ENCODE results near the gene UNC93A. TPM values are rescaled to one million over a fixed set of nuclear protein-coding genes. Genes with fewer than 3 reads are reported as not detected.
"Not testable (repeated sequence)": the region's sequence is repeated elsewhere in the genome, so short reads cannot be mapped to it uniquely, and the experiment has no call there.

The UNC93A gene
- total and polyA plus RNA-seq, 7 experiments from 2014 or later, result not detected

DNA sequence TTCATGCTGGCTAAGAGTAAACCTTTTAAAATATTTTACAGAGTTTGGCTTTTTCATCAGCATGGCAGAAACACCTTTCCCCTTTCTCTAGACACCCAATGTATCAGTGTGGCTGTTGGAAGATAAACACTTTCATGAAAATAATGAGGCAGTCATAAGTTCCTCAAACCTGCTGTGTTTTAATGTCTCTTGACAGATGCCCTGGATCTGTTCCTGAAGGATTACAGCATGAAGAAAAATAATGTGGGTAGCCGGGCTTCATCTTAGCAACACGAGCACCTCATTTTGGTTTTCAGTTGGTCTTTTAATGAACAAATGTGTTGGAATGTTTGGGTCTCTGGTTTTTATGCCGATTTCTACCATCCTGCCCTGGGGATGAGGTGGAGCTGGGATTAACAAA, 45.5 kb upstream of the UNC93A start:
- ATAC-seq, result no peak
- POLR2A ChIA-PET, result no interaction called here
- no peaks in the 10 kb centered on the region for H3K27me3 ChIP-seq (ENCODE audit: control insufficient read depth in 2 of 2, insufficient read depth in 2 of 2, low read length in 2 of 2)

DNA sequence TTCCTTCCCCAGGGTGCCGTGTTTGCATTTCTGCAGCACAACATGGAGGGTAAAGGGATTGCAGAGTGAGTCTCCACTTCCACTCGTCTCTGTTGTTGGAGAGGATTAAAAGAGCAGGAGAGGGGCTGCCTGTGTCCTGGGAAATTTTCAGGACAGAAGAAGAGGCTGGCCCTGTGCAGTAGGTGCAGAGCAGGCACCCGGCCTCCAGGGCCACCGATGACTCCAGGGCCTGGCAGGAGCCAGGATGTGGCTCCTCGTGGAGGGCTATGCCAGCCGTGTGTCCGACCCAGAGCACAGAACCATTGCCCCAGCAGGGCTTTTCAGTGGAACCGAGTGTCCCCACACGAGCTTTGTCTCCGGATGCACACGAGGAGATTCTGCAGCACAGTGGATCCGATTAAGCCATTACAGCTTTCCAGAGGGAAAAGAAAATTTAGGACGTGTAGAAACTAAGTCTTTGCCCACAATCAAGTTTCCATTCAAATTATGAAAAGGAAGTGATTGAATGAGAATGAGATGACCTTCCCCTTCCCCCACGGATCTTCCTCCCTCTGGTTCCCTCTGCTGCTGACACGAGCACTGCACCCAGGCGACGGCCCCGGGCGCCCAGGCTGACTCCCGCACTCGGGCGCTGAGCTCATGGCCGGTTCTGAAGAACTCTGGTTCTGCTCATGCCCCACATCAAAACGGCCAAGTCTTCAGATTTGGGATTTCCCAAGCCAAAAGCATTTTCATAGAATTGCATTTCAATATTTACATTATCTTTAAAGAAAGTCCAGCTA, 43.1 kb upstream of the UNC93A start:
- CTCF ChIA-PET, result interaction anchor here (0.9 kb wide), 1 partner anchor 42 kb away, joined by 3 read pairs; no protein-coding TSS in a partner anchor
- ATAC-seq, result no peak
- Mint-ChIP-seq H3K4me3 (no peak overlapping the region), H3K36me3 (no peaks in the 10 kb centered on the region), H3K27ac (no peak overlapping the region), H3K9me3 (no peaks in the 10 kb centered on the region), H3K4me1 (no peaks in the 10 kb centered on the region), H3K27me3 (peaks cover 0 to 6% (median 0%) of the 10 kb centered on the region in 5 donors)
- intact Hi-C loops (cut with micrococcal nuclease), result no loop called here
- Histone ChIP-seq H3K4me1 (ENCODE audit: control insufficient read depth in 2 of 2, insufficient read depth in 2 of 2, low read length in 2 of 2) (no peaks in the 10 kb centered on the region), H3K36me3 (ENCODE audit: control insufficient read depth in 2 of 3, insufficient read depth in 3 of 3, low read length in 3 of 3) (no peaks in the 10 kb centered on the region), H3K27ac (ENCODE audit: low read depth, low read length) (no peak overlapping the region), H3K4me3 (ENCODE audit: low read length) (no peak overlapping the region), H3K9me3 (ENCODE audit: control insufficient read depth in 2 of 3, low read length in 3 of 3) (no peaks in the 10 kb centered on the region), H3K27me3 (ENCODE audit: control insufficient read depth in 2 of 2, insufficient read depth in 2 of 2, low read length in 2 of 2) (no peaks in the 10 kb centered on the region)
- POLR2A ChIA-PET, result no interaction called here
- no peak for DNase-seq

More for the DNA sequence above, 45.5 kb upstream of the UNC93A start:
- no peaks in the 10 kb centered on the region for H3K4me1 ChIP-seq (ENCODE audit: control insufficient read depth in 2 of 2, insufficient read depth in 2 of 2, low read length in 2 of 2)
- no peaks in the 10 kb centered on the region for H3K36me3 ChIP-seq (ENCODE audit: control insufficient read depth in 2 of 3, insufficient read depth in 3 of 3, low read length in 3 of 3)
- H3K27ac ChIP-seq (ENCODE audit: low read depth, low read length), result no peak overlapping the region
- Mint-ChIP-seq H3K9me3 (no peaks in the 10 kb centered on the region), H3K36me3 (no peaks in the 10 kb centered on the region), H3K4me3 (no peak overlapping the region), H3K27me3 (peaks cover 0 to 6% (median 0%) of the 10 kb centered on the region in 5 donors), H3K27ac (no peak overlapping the region), H3K4me1 (no peaks in the 10 kb centered on the region)
- no peak for DNase-seq
- no peaks in the 10 kb centered on the region for H3K9me3 ChIP-seq (ENCODE audit: control insufficient read depth in 2 of 3, low read length in 3 of 3)
- intact Hi-C loops (cut with micrococcal nuclease), result no loop called here
- no peak overlapping the region for H3K4me3 ChIP-seq (ENCODE audit: low read length)
- CTCF ChIA-PET, result no interaction called here

DNA sequence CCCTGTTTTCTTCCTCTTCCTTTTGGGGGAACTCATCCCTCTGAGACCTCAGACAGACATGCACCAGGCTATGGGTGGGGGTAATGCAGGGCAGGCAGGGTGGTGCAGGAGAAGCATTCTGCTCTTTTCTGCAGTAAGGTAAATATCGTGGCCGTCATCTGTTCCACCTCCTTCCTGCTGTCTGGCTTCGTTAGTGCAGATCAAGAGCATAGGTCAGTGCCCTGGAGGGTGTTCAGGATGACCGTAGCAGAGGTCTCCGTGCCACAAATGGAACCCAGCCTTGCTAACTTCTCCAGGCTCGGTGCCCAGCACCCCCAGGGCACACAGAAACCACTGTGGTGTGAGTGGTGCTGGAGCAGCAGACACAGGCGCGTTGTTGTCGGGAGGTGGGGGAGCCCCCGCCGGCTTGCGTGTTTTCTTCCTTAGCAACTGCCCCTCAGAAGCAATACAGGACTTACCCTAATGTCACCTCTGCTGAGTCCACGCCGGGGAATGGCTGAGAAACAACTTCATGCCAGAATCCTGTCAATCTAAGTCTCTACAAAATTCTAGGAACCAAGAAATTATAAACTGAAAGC, 42.1 kb upstream of the UNC93A start:
- H3K4me1 ChIP-seq (ENCODE audit: control insufficient read depth in 2 of 2, insufficient read depth in 2 of 2, low read length in 2 of 2); H3K27ac ChIP-seq (ENCODE audit: low read depth, low read length); H3K27me3 ChIP-seq (ENCODE audit: control insufficient read depth in 2 of 2, insufficient read depth in 2 of 2, low read length in 2 of 2); H3K27ac Mint-ChIP-seq; H3K4me3 Mint-ChIP-seq; intact Hi-C loops (cut with micrococcal nuclease); H3K4me3 ChIP-seq (ENCODE audit: low read length); H3K27me3 Mint-ChIP-seq; H3K36me3 Mint-ChIP-seq; DNase-seq; H3K9me3 Mint-ChIP-seq; H3K4me1 Mint-ChIP-seq; CTCF ChIA-PET; H3K36me3 ChIP-seq (ENCODE audit: control insufficient read depth in 2 of 3, insufficient read depth in 3 of 3, low read length in 3 of 3); POLR2A ChIA-PET; H3K9me3 ChIP-seq (ENCODE audit: control insufficient read depth in 2 of 3, low read length in 3 of 3); ATAC-seq: not testable (repeated sequence)

DNA sequence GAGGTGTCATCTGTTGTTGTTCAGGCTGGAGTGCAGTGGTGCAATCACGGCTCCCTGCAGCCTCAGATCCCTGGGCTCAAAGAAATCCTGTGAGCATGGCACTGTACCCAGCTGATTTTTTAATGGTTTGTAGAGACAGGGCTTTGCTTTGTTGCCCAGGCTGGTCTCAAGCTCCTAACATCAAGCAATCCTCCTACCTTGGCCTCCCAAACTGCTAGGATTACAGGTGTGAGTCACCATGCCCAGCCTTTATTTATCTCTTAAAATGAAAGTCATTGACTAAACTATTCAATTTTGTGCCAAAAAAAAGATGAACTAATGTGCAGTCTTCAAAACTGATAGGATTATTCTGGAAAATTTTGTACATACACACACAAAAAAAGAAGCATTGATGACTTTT, 38.8 kb upstream of the UNC93A start:
- ChIA-PET POLR2A (no interaction called here), CTCF (no interaction called here)
- no peaks in the 10 kb centered on the region for H3K9me3 ChIP-seq (ENCODE audit: control insufficient read depth in 2 of 3, low read length in 3 of 3)
- Mint-ChIP-seq H3K4me3 (no peak overlapping the region), H3K27ac (no peak overlapping the region), H3K9me3 (peaks cover 0 to 17% (median 1%) of the 10 kb centered on the region in 11 donors), H3K27me3 (peaks cover 0 to 12% (median 6%) of the 10 kb centered on the region in 5 donors), H3K36me3 (peaks cover 0 to 4% (median 0%) of the 10 kb centered on the region in 5 donors), H3K4me1 (no peaks in the 10 kb centered on the region)
- DNase-seq, result no peak
- ATAC-seq, result no peak
- no peak overlapping the region for H3K4me3 ChIP-seq (ENCODE audit: low read length)
- H3K27ac ChIP-seq (ENCODE audit: low read depth, low read length), result no peak overlapping the region
- H3K4me1 ChIP-seq (ENCODE audit: control insufficient read depth in 2 of 2, insufficient read depth in 2 of 2, low read length in 2 of 2), result no peaks in the 10 kb centered on the region
- H3K27me3 ChIP-seq (ENCODE audit: control insufficient read depth in 2 of 2, insufficient read depth in 2 of 2, low read length in 2 of 2), result no peaks in the 10 kb centered on the region
- H3K36me3 ChIP-seq (ENCODE audit: control insufficient read depth in 2 of 3, insufficient read depth in 3 of 3, low read length in 3 of 3), result no peaks in the 10 kb centered on the region
- intact Hi-C loops (cut with micrococcal nuclease), result no loop called here

DNA sequence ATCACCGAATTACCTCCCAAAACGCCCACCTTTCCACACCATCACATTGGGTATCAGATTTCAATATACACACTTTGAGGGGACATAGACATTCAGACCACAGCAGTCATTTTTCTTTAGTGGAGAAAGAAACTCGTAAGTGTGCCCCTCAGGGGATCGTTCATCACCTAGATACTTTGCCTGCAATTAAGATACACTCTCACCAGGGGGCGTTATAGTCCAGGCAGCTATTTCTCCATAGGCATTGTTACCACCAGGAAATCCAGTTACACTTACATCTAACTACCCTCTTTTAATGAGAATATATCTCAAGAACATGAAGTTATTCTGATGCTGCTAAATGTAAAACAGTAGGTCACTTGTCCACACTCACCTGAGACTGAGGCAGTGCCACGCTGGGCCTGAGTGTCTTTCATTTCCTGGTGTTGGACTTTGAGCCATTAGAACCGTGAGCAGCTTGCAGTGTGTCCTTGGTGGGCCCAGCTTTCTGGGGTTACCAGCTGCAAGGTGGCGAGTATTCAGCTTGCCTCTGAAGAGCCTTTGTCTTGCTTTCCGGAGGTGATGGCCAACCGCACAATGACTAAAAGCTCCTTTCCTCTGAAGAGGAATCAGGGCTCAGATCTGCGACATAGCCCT, 35.1 kb upstream of the UNC93A start:
- CTCF ChIA-PET, result no interaction called here
- H3K4me1 Mint-ChIP-seq, result no peaks in the 10 kb centered on the region
- no peak for ATAC-seq

DNA sequence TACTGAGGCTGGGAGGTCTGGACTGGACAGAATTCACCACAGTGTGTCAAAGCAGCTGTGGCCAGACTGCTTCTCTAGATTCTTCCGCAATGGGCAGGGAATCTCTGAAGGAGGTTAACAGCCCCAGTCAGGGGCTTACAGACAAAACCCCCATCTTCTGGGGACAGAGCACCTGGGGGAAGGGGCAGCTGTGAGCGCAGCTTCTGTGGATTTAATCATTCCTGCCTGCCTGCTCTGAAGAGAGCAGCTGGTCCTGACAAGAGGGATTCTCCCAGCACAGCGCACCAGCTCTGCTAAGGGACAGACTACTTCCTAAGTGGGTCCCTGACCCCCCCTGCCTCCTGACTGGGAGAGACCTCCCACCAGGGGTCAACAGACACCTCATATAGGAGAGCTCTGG, 32.5 kb upstream of the UNC93A start:
- Mint-ChIP-seq H3K4me1 (peaks cover 0 to 1% (median 0%) of the 10 kb centered on the region in 7 donors), H3K4me3 (no peak overlapping the region), H3K36me3 (peaks cover 0 to 4% (median 0%) of the 10 kb centered on the region in 5 donors), H3K27ac (no peak overlapping the region), H3K9me3 (peaks cover 0 to 26% (median 3%) of the 10 kb centered on the region in 11 donors), H3K27me3 (peaks cover 18 to 45% (median 28%) of the 10 kb centered on the region in 5 donors)
- POLR2A ChIA-PET, result no interaction called here
- CTCF ChIA-PET, result no interaction called here
- Histone ChIP-seq H3K36me3 (ENCODE audit: control insufficient read depth in 2 of 3, insufficient read depth in 3 of 3, low read length in 3 of 3) (no peaks in the 10 kb centered on the region), H3K9me3 (ENCODE audit: control insufficient read depth in 2 of 3, low read length in 3 of 3) (no peaks in the 10 kb centered on the region), H3K27ac (ENCODE audit: low read depth, low read length) (no peak overlapping the region), H3K4me1 (ENCODE audit: control insufficient read depth in 2 of 2, insufficient read depth in 2 of 2, low read length in 2 of 2) (no peaks in the 10 kb centered on the region), H3K27me3 (ENCODE audit: control insufficient read depth in 2 of 2, insufficient read depth in 2 of 2, low read length in 2 of 2) (no peaks in the 10 kb centered on the region), H3K4me3 (ENCODE audit: low read length) (no peak overlapping the region)
- no peak for DNase-seq
- intact Hi-C loops (cut with micrococcal nuclease), result no loop called here
- ATAC-seq, result no peak

More for the DNA sequence above, 35.1 kb upstream of the UNC93A start:
- intact Hi-C loops (cut with micrococcal nuclease), result no loop called here
- Histone ChIP-seq H3K27ac (ENCODE audit: low read depth, low read length) (no peak overlapping the region), H3K4me3 (ENCODE audit: low read length) (no peak overlapping the region), H3K27me3 (ENCODE audit: control insufficient read depth in 2 of 2, insufficient read depth in 2 of 2, low read length in 2 of 2) (no peaks in the 10 kb centered on the region), H3K4me1 (ENCODE audit: control insufficient read depth in 2 of 2, insufficient read depth in 2 of 2, low read length in 2 of 2) (no peaks in the 10 kb centered on the region), H3K9me3 (ENCODE audit: control insufficient read depth in 2 of 3, low read length in 3 of 3) (no peaks in the 10 kb centered on the region), H3K36me3 (ENCODE audit: control insufficient read depth in 2 of 3, insufficient read depth in 3 of 3, low read length in 3 of 3) (no peaks in the 10 kb centered on the region)
- peaks cover 0 to 4% (median 0%) of the 10 kb centered on the region in 5 donors for H3K36me3 Mint-ChIP-seq
- H3K27me3 Mint-ChIP-seq, result peaks cover 9 to 34% (median 18%) of the 10 kb centered on the region in 5 donors
- POLR2A ChIA-PET, result no interaction called here
- no peak overlapping the region for H3K27ac Mint-ChIP-seq
- DNase-seq, result no peak
- H3K4me3 Mint-ChIP-seq, result no peak overlapping the region
- H3K9me3 Mint-ChIP-seq, result peaks cover 0 to 18% (median 1%) of the 10 kb centered on the region in 11 donors
